Stomach (tissue), 9 donors: ENCODE results near the gene USP32. TPM values are rescaled to one million over a fixed set of nuclear protein-coding genes. Genes with fewer than 3 reads are reported as not detected.

ENCODE experiments used
- DNase-seq, 2 donors: peaks; one replicate each; pipeline versions ENCODE4 v3.0.0 to v3.0.0-alpha.2; 2013 to 2019
- H3K27ac ChIP-seq, 5 donors: fragments of 200-600 bp in 4 of 5; sonication (generic) in 4 of 5; one replicate each; pipeline ENCODE4 v1.5.1; 2013 to 2019; ENCODE audit warnings: mild to moderate bottlenecking in 1 of 5, moderate library complexity in 1 of 5
- H3K27me3 ChIP-seq, 3 donors: fragments of 200-600 bp; sonication (generic); one replicate each; pipeline ENCODE4 v1.5.1; 2017 to 2019; ENCODE audit warnings: mixed run types in 1 of 3
- H3K36me3 ChIP-seq, 4 donors: fragments of 200-600 bp; sonication (generic); 1 replicate in 3 of 4; 2 replicates in 1 of 4; pipeline ENCODE4 v1.5.1; 2016 to 2019
- H3K4me1 ChIP-seq, 4 donors: fragments of 200-600 bp; sonication (generic); one replicate each; pipeline ENCODE4 v1.5.1; 2016 to 2019
- H3K4me3 ChIP-seq, 4 donors: fragments of 200-600 bp; sonication (generic) in 3 of 4; one replicate each; pipeline ENCODE4 v1.5.1; 2016 to 2019; ENCODE audit warnings: mild to moderate bottlenecking in 1 of 4
- H3K9me3 ChIP-seq, 4 donors: fragments of 200-600 bp; sonication (generic); one replicate each; pipeline ENCODE4 v1.5.1; 2016 to 2019
- CTCF ChIP-seq, 7 experiments: fragments of 450-650 bp in 4 of 7; fragments of 200-600 bp in 3 of 7; sonication (generic) in 3 of 7; IDR thresholded peaks; one replicate each; pipeline ENCODE4 v1.5.1; 2016 to 2019; ENCODE audit warnings: antibody characterized with exemption in 7 of 7, control low read depth in 2 of 7, mild to moderate bottlenecking in 1 of 7
- EP300 ChIP-seq: sonication (generic); formaldehyde crosslinking; IDR thresholded peaks from one replicate; pipeline ENCODE4 v1.6.1; 2017; ENCODE audit warnings: antibody characterized with exemption
- POLR2A ChIP-seq, 4 donors: fragments of 450-650 bp; IDR thresholded peaks; one replicate each; pipeline ENCODE4 v1.6.1; 2016; ENCODE audit warnings: antibody characterized with exemption in 4 of 4, control low read depth in 2 of 4, mild to moderate bottlenecking in 1 of 4, moderate library complexity in 1 of 4
- POLR2AphosphoS5 ChIP-seq, 3 donors: sonication (generic); formaldehyde crosslinking; IDR thresholded peaks; one replicate each; pipeline ENCODE4 v1.6.1; 2016; ENCODE audit warnings: antibody characterized with exemption in 3 of 3
- WGBS, 5 donors: extraction: QIAGEN DNeasy Blood & Tissue Kit in 3 of 5; methylation state at CpG; one replicate each; pipeline versions ENCODE4 v1.1.5 to v1.1.7; 2013 to 2018; 5-methylcytosine and 5-hydroxymethylcytosine counted together
- intact Hi-C: fragments of 100-400 bp; cut with DNase I; formaldehyde crosslinking; loops from one replicate; pipeline ENCODE4 v1.15.1; 2023; ENCODE audit warnings: low total_unique reads
- polyA plus RNA-seq, 3 donors: library from polyadenylated mRNA; stranded (reverse); fragments of 200-250 nt; gene quantifications; one replicate each; pipeline ENCODE4 v1.2.3, GENCODE V29; 2013
- total RNA-seq, 5 donors: library from RNA; depleted of rRNA; stranded (reverse); fragments of >200 nt; gene quantifications; one replicate each; pipeline versions ENCODE4 v1.1.0 to v1.2.3, GENCODE V29; 2014 to 2016
- donor health status: healthy with polysubstance abuse.
- donor health status: Bipolar disorder and iron deficiency.
- donor health status: healthy.

The USP32 gene
- total and polyA plus RNA-seq, 8 donors = 7.5 to 70.9 (median 16.0) TPM

GRCh38 chr17:60325730-60326524, 66.0 kb downstream of the USP32 start:
- H3K27ac ChIP-seq = no peak overlapping the region
- intact Hi-C loops = no loop called here
- no peak for TF ChIP-seq CTCF (IDR thresholded peaks at IDR 0.05)
- no peak for TF ChIP-seq POLR2A (IDR thresholded peaks at IDR 0.05)
- TF ChIP-seq EP300 = no peak
- peaks cover 0 to 40% (median 14%) of the 10 kb centered on the region in 4 donors for H3K4me1 ChIP-seq
- no peak for DNase-seq
- H3K27me3 ChIP-seq = no peaks in the 10 kb centered on the region
- H3K9me3 ChIP-seq = no peaks in the 10 kb centered on the region
- no peak overlapping the region for H3K4me3 ChIP-seq
- H3K36me3 ChIP-seq = peaks cover 0 to 21% (median 10%) of the 10 kb centered on the region in 4 donors
- WGBS, 5 donors = 93 to 96% (median 93%) methylated on average over 13 of the region's 13 CpGs

- no peak overlapping the region for H3K4me3 ChIP-seq
- H3K36me3 ChIP-seq = peaks cover 0 to 20% (median 9%) of the 10 kb centered on the region in 4 donors
- WGBS, 5 donors = 94 to 100% (median 98%) methylated on average over 1 of the region's 1 CpG
- H3K4me1 ChIP-seq = peaks cover 0 to 43% (median 12%) of the 10 kb centered on the region in 4 donors
- no peaks in the 10 kb centered on the region for H3K9me3 ChIP-seq
- DNase-seq = no peak
- H3K27me3 ChIP-seq = no peaks in the 10 kb centered on the region
- H3K27ac ChIP-seq = no peak overlapping the region
- intact Hi-C loops = no loop called here
- TF ChIP-seq CTCF (IDR thresholded peaks at IDR 0.05) (no peak), EP300 (no peak), POLR2AphosphoS5 (IDR thresholded peaks at IDR 0.05) (no peak), POLR2A (IDR thresholded peaks at IDR 0.05) (no peak)
Observed at GRCh38 chr17:60323754-60324153, 68.2 kb downstream of the USP32 start.

DNA sequence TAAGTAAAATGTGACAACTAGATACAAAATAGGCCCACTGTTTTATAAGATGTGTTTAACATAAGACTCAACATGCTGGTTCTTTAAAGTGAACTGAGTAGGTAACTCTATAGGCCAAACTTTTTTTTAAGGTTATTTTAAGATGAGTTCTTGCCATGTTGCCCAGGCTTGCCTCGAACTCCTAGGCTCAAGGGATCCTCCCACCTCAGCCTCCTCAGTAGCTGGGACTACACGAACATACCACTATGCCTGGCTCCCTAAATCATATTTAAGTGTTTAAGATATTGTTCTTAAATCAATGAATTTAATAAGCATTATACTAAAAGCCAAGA, 69.9 kb downstream of the USP32 start:
- H3K27me3 ChIP-seq = no peaks in the 10 kb centered on the region
- intact Hi-C loops = no loop called here
- H3K4me1 ChIP-seq = peaks cover 0 to 35% (median 10%) of the 10 kb centered on the region in 4 donors
- H3K9me3 ChIP-seq = no peaks in the 10 kb centered on the region
- WGBS, 5 donors = 95 to 98% (median 96%) methylated on average over 2 of the region's 2 CpGs
- no peak overlapping the region for H3K27ac ChIP-seq
- H3K4me3 ChIP-seq = no peak overlapping the region
- no peak for TF ChIP-seq EP300
- no peak for TF ChIP-seq POLR2A (IDR thresholded peaks at IDR 0.05)
- TF ChIP-seq CTCF (IDR thresholded peaks at IDR 0.05) = no peak
- TF ChIP-seq POLR2AphosphoS5 (IDR thresholded peaks at IDR 0.05) = no peak
- peaks cover 0 to 3% (median 0%) of the 10 kb centered on the region in 4 donors for H3K36me3 ChIP-seq
- no peak for DNase-seq

DNA sequence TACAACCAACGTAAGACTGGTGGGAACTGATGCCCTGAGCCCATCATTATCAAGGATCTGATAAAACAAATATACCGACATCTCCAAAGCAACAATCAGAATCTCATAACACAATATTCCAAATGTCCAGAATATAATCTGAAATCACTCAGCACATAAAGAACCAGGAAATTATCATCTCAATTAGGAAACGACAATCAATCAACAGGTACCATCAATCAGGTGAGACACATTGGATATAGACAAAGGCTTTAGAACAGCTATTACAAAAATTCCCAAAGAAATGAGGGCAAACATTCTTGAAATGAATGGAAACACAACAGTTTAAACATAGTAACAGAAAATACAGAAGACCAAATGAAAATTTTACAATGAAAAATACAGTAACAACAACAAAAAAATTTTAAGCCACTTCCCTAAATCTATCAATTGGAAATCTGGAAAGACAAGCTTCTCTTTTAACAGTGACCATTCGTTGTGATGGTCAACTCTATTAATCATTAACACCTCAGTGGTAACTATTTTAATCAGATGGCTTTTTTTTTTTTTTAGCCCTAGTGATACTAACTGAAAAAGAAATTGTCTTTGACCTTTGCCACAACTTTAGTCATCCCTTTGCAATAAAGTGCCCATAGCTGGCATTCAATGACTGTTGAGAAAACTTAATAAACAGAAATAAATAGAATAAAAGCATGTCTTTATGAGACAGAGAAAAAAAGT, 70.4 kb downstream of the USP32 start:
- TF ChIP-seq EP300 (no peak), CTCF (IDR thresholded peaks at IDR 0.05) (no peak), POLR2AphosphoS5 (IDR thresholded peaks at IDR 0.05) (no peak), POLR2A (IDR thresholded peaks at IDR 0.05) (no peak)
- no peak overlapping the region for H3K4me3 ChIP-seq
- DNase-seq = no peak
- no peaks in the 10 kb centered on the region for H3K27me3 ChIP-seq
- 70 to 82% (median 74%) methylated on average over 4 of the region's 4 CpGs for whole genome bisulfite sequencing, 5 donors
- no peaks in the 10 kb centered on the region for H3K36me3 ChIP-seq
- intact Hi-C loops = no loop called here
- no peaks in the 10 kb centered on the region for H3K9me3 ChIP-seq
- H3K27ac ChIP-seq = no peak overlapping the region
- H3K4me1 ChIP-seq = peaks cover 0 to 31% (median 7%) of the 10 kb centered on the region in 4 donors
